Measurements from ENCODE around the gene DCXR.

- TF ChIP-seq CTCF (IDR thresholded peaks at IDR 0.05) = no peak
- TF ChIP-seq EZH2 (IDR thresholded peaks at IDR 0.05) = no peak
Measured at GRCh38 chr17:82079001-82079677, 41.6 kb upstream of the DCXR start.

Measured in neural progenitor cell (in vitro differentiated cells).